LNCAP (cell line): ENCODE data around the gene MYH1.

Experiments
- TF ChIP-seq, protein P1 (sequence below): fragments of 450-650 bp; IDR thresholded peaks from 2 replicates; pipeline ENCODE4 v1.5.1; 2017; ENCODE audit warnings: mild to moderate bottlenecking

The MYH1 gene

DNA sequence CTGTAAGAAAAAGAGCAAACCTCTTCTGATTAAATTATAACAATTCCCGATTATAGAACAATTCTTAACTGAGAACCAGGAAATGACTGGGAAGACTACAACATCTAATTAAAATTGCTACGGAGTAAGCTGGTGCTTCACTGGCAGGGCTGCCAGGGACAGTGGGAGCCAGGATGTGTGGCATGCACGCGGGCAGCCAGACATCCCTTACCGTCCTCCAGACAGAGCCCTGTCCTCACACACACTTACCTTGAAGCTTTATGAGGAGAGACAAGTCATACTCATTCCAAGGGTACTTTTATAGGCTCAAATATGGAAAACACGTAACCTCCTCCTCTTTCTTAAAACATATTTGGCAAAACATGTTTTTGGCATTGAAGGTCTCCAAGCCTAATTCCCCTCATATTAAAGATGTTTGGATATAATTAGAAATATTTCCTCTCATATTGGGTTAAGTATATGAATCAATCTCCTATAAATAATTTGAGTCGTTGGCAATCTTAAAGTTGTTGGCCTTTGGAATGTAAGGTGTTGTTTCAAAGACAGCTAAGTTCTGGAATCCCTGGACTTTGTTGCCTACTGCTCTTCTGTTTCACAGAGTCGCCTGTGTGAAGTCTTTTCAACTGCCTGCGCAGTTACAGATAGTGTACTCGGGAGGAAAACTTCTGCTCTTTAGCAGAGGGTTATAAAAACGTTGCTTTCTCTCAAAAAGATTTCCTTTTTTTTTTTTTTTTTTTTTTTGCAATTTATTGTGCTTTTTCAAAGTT lies at the start of gene MYH1:
TSS of gene MYH1 (minus strand) at position 272 of the 767 bp plus-strand sequence. CDS start 1,900 bp downstream, outside the sequence.
- TF ChIP-seq, protein P1, sequence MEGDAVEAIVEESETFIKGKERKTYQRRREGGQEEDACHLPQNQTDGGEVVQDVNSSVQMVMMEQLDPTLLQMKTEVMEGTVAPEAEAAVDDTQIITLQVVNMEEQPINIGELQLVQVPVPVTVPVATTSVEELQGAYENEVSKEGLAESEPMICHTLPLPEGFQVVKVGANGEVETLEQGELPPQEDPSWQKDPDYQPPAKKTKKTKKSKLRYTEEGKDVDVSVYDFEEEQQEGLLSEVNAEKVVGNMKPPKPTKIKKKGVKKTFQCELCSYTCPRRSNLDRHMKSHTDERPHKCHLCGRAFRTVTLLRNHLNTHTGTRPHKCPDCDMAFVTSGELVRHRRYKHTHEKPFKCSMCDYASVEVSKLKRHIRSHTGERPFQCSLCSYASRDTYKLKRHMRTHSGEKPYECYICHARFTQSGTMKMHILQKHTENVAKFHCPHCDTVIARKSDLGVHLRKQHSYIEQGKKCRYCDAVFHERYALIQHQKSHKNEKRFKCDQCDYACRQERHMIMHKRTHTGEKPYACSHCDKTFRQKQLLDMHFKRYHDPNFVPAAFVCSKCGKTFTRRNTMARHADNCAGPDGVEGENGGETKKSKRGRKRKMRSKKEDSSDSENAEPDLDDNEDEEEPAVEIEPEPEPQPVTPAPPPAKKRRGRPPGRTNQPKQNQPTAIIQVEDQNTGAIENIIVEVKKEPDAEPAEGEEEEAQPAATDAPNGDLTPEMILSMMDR: no peak

DNA sequence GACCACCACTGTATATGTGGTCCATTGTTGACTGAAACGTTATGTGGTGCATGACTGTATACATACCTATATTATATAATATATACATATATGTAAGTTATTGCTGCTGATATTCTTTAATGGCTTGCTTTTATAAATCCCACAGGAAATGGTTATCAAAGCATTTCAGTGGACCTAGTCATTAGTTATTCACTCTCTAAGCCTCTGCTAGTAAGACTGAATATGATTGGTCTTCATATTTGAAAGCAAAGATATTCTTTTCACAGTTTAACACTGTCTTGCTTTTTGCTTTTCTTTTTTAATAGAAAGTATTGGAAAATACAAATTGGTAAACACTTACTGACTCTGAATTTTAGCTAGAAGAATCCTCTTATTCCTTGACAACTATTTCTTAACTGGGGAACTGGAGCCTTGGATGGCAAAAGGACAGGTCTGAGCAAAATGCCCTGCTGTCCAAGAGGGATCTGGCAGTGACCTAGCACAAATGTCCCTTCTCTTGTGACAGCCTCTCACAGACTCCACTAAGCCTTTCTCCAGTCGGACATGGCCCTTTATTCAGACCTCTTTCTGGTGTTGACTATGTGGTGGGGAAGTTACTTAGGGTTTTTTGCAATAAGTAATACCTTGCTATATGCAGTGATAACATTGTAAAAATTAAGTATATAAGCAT lies 45.8 kb upstream of the MYH1 start:
- TF ChIP-seq, protein P1: no peak

DNA sequence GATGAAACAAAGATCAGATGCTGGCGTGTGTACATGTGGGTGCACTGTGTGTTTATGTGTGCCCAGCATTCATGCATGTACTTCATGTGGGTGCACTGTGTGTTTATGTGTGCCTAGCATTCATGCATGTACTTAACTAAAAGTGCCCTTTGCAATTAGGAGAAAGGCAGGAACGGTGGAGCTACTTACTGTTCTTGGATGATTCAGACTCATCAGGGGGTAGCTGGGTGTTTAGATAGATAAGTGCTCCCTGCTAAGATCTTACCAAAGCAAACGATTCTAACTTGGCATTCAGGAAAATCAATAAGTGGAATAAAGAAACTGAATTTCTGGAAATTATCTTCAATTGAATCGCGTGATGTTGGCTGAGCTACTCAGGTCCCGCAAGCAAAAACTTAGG lies 39.7 kb upstream of the MYH1 start:
- TF ChIP-seq, protein P1: no peak

DNA sequence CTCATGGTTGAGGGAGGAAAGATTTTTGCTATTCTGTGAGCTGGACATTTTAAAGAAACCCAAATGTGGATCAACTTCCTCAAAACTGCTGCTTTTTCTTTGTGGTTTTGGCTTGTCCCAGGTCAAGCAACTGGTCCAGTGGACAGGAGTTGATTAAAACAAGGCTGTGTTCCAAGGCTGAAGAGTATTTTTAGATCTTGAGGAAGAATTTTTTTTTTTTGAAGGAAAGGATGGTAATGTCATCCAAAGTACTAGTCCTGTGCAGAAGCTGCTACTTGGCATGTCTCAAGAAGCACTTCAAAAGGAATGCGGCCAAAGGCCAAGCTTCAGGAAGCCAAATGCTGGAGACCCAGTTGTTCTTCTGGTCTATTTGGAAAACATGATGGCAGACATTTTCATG lies 39.1 kb upstream of the MYH1 start:
- TF ChIP-seq, protein P1: no peak

DNA sequence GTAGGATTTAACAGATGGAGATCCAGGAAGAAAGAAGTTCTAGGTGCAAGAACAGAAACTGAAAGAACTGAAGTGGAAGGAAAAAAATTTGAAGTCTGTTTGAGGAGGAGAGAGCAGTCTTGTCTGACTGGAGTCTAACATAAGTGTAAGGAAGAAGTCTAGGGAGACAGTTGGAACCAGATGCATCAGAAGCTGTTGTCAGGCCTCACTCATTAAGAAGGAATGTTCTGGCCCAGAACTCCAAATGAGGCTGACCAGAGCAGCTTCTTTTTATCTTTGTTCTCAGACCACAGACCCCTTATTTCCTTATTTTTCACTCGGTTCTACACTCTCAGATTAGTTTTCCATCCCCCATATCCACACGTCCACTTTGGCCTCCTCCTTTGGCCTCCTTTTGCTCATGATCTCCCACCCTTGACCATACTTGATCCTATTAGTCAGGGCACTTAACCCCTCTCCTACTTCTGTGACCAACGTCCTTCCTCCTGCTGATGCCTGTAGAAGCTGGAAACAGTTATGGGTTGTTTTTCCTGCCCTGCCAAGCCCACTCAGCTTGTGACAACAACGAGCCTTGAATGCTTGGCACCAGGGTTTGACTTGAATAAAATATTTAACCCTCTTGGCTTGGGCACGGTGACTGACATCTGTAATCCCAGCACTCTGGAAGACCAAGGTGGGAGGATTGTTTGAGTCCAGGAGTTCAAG lies 38.1 kb upstream of the MYH1 start:
- TF ChIP-seq, protein P1: no peak

DNA sequence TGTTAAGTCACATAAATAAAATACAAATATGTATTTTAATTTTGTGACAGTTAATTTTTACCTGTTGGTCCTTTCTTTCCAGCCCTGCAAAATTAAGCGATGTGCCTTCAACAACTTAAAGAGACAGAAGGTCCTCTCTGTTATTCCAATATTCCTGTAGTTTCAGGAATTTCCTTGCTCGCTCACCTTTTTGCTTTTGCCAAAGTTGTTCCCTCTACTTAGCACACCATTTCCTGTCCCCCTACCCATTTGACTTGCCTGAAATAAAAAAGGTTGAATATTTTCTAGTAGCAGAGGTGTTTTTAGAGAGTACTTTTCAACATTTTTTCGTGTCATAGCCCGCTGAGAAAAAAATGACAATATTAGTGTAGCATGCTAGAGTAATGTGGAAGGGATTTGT lies 31.7 kb upstream of the MYH1 start:
- TF ChIP-seq, protein P1: no peak

DNA sequence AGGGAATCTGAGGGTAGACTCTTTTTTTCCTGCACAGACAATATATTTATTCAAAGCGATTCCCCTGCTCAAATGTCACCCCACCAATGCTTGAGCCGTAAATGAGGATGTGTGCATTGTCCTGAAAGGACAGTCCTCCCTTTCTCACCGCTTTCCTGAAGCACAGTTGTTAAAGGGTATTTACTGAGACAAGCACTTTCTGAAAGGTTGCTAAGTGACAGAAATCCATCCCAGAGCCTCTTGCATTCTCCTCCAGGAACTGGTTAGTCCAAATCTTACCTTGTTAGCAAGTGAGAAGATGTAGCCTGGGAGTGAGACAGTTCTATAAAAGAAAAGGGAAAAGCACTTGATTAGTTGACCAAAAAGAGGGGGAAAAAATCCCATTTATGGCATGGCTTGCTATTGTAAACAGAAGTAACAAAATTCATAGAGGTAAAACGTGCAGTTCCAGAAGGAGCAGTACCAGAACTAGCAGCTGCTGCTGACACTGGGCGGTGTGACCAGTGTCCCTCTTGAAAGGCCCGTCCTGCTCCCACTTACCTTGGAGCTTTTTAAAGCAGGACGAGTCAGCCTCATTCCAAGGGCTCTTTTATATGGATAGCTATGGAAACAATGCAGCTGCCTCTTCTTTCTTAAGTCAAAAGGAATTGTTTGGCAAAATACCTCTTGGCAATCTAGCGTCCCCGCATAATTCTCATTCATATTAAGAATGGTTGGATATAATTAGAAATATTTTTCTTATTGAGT lies 30.9 kb upstream of the MYH1 start, which contains the start of gene MYH2:
TSS of gene MYH2 (minus strand) at position 563 of the 747 bp plus-strand sequence. CDS start 1,738 bp downstream, outside the sequence.
- TF ChIP-seq, protein P1: no peak
